SU-DHL-6 (cell line): ENCODE data around the gene ARRDC1.

Source experiments
- H2AFZ ChIP-seq: fragments of 200-600 bp; sonication (generic); 2 replicates; pipeline ENCODE4 v1.6.1; 2014; ENCODE audit warnings: low read depth, mild to moderate bottlenecking, moderate library complexity, mixed read lengths, antibody characterized with exemption, low read length; ENCODE audit not compliant: severe bottlenecking
- H3F3A ChIP-seq: fragments of 200-600 bp; shearing (Covaris generic); 2 replicates; pipeline ENCODE4 v1.6.0; 2016; ENCODE audit warnings: antibody characterized with exemption, mild to moderate bottlenecking; ENCODE audit not compliant: insufficient read depth
- H3K27ac ChIP-seq: fragments of 200-600 bp; sonication (generic); 2 replicates; pipeline ENCODE4 v1.5.1; 2016; ENCODE audit warnings: low read depth, mild to moderate bottlenecking, low read length, moderate library complexity, mixed read lengths
- H3K27me3 ChIP-seq: fragments of 200-600 bp; sonication (generic), shearing (Covaris generic); 2 replicates; pipeline ENCODE4 v1.6.0; 2014; ENCODE audit warnings: mild to moderate bottlenecking, low read length
- H3K36me3 ChIP-seq: fragments of 200-600 bp; sonication (generic); 2 replicates; pipeline ENCODE4 v1.6.1; 2014; ENCODE audit warnings: mild to moderate bottlenecking, low read length, mixed read lengths
- H3K4me2 ChIP-seq: fragments of 300-600, 200-600 bp; shearing (Covaris generic), sonication (generic); 2 replicates; pipeline ENCODE4 v1.6.0; 2014; ENCODE audit warnings: low read length, low read depth, mild to moderate bottlenecking; ENCODE audit not compliant: poor library complexity, severe bottlenecking
- H3K4me3 ChIP-seq: fragments of 200-600 bp; sonication (generic); 2 replicates; pipeline ENCODE4 v1.5.1; 2014; ENCODE audit warnings: antibody characterized with exemption, low read length, mild to moderate bottlenecking, mixed read lengths; ENCODE audit not compliant: insufficient read depth, poor library complexity, severe bottlenecking
- H3K79me2 ChIP-seq: fragments of 200-600 bp; sonication (generic); 2 replicates; pipeline ENCODE4 v1.6.1; 2014; ENCODE audit warnings: mild to moderate bottlenecking, low read length, moderate library complexity; ENCODE audit not compliant: insufficient read depth
- H3K9ac ChIP-seq: fragments of 200-600 bp; sonication (generic); 2 replicates; pipeline ENCODE4 v1.7.0; 2014; ENCODE audit warnings: mild to moderate bottlenecking, low read length
- H3K9me2 ChIP-seq: fragments of 200-600 bp; sonication (generic); replicated peaks from 2 replicates; pipeline ENCODE4 v1.6.1; 2014; ENCODE audit warnings: low read length; ENCODE audit not compliant: insufficient read depth
- H3K9me3 ChIP-seq: fragments of 200-600 bp; sonication (generic); 2 replicates; pipeline ENCODE4 v1.6.1; 2014; ENCODE audit warnings: low read length, mixed read lengths; ENCODE audit not compliant: insufficient read depth
- H4K20me1 ChIP-seq: fragments of 200-600 bp; sonication (generic); 2 replicates; pipeline ENCODE4 v1.6.1; 2014; ENCODE audit warnings: low read depth, mild to moderate bottlenecking, antibody characterized with exemption, low read length, moderate library complexity, mixed read lengths
- EZH2phosphoT487 ChIP-seq: fragments of 200-600 bp; sonication (generic), shearing (Covaris generic); conservative IDR thresholded peaks from 2 replicates; pipeline ENCODE4 v1.6.1; 2018; ENCODE audit warnings: mild to moderate bottlenecking, antibody characterized with exemption, low read length, moderate library complexity, mixed read lengths
- TF ChIP-seq, protein P1 (sequence below): fragments of 200-600 bp; sonication (generic); IDR thresholded peaks from one replicate; pipeline ENCODE4 v1.5.1; 2017; ENCODE audit warnings: antibody characterized with exemption, mild to moderate bottlenecking, low read length, moderate library complexity; ENCODE audit not compliant: insufficient read depth, poor library complexity, severe bottlenecking

ARRDC1 gene

DNA sequence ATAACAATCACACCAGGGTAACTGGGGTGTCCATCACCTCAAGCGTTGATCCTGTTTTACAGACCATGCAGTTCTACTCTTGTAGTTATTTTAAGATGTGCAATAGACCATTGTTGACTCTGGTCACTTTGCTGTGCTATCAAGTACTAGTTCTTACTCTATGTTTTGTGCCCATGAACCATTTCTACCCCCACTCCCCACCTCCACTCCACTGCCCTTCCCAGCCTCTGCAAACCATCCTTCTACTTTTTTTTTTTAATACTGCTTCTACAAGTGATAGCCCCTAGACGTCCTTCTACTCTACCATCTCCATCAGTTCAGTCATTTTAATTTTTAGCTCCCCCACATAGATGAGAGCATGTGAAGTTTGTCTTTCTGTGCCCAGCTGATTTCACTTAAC is 52.1 kb downstream of the ARRDC1 start:
- H3K36me3 ChIP-seq = no peaks in the 10 kb centered on the region
- no peak overlapping the region for H3K4me3 ChIP-seq
- no peaks in the 10 kb centered on the region for H3K9me3 ChIP-seq
- H3K4me2 ChIP-seq = no peak overlapping the region
- peaks cover 65% of the 10 kb centered on the region for H3K79me2 ChIP-seq
- peaks cover 7% of the 10 kb centered on the region; the same call in 1 of the 2 replicates for H4K20me1 ChIP-seq
- H3F3A ChIP-seq = no peaks in the 10 kb centered on the region
- H3K9ac ChIP-seq = no peak overlapping the region
- H3K27ac ChIP-seq = no peak overlapping the region
- no peaks in the 10 kb centered on the region for H3K9me2 ChIP-seq
- TF ChIP-seq, protein P1, sequence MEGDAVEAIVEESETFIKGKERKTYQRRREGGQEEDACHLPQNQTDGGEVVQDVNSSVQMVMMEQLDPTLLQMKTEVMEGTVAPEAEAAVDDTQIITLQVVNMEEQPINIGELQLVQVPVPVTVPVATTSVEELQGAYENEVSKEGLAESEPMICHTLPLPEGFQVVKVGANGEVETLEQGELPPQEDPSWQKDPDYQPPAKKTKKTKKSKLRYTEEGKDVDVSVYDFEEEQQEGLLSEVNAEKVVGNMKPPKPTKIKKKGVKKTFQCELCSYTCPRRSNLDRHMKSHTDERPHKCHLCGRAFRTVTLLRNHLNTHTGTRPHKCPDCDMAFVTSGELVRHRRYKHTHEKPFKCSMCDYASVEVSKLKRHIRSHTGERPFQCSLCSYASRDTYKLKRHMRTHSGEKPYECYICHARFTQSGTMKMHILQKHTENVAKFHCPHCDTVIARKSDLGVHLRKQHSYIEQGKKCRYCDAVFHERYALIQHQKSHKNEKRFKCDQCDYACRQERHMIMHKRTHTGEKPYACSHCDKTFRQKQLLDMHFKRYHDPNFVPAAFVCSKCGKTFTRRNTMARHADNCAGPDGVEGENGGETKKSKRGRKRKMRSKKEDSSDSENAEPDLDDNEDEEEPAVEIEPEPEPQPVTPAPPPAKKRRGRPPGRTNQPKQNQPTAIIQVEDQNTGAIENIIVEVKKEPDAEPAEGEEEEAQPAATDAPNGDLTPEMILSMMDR = no peak
- no peak for TF ChIP-seq EZH2phosphoT487
- H3K27me3 ChIP-seq = no peaks in the 10 kb centered on the region
- no peak overlapping the region for H2AFZ ChIP-seq

DNA sequence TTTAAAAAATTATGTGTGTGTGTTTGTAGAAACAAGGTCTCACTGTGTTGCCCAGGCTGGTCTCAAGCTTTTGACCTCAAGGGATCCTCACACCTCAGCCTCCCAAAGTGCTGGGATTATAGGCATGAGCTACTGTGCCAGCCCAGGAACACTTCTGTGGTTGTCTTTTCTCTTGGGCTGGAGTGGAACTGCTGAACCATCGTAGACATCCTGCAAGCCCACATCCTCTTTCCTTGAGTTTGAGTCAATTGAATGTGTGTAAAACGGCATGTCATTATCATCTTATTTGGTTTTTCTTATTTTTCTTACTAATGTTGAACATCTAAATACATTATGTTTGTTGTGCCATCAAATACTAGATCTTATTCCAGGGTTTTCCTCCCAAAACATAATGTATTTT is 53.3 kb downstream of the ARRDC1 start:
- no peak overlapping the region for H3K4me3 ChIP-seq
- H4K20me1 ChIP-seq = peaks cover 13% of the 10 kb centered on the region; the same call in 1 of the 2 replicates
- no peaks in the 10 kb centered on the region for H3K9me3 ChIP-seq
- H3K27me3 ChIP-seq = no peaks in the 10 kb centered on the region
- TF ChIP-seq, protein P1 = no peak
- no peak for TF ChIP-seq EZH2phosphoT487
- H3F3A ChIP-seq = no peaks in the 10 kb centered on the region
- peaks cover 67% of the 10 kb centered on the region for H3K79me2 ChIP-seq
- H3K9ac ChIP-seq = no peak overlapping the region
- H3K4me2 ChIP-seq = no peak overlapping the region
- H2AFZ ChIP-seq = no peak overlapping the region
- H3K36me3 ChIP-seq = no peaks in the 10 kb centered on the region
- no peaks in the 10 kb centered on the region for H3K9me2 ChIP-seq
- no peak overlapping the region for H3K27ac ChIP-seq

DNA sequence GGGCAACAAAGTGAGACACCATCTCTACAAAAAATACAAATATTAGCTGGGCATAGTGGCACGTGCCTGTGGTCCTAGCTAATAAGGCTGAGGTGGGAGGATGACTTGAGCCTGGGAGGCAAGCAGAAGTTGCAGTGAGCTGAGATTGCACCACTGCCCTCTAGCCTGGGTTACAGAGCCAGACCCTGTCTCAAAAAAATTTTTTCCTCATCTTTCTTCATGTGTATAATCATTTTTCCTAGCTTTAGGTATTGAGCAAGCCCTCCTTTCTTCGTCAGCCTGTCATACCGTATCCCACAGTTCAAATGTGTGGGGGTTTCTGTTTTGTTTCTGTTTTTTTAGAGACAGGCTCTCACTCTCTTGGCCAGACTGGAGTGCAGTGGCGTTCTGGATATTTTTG is 54.7 kb downstream of the ARRDC1 start:
- TF ChIP-seq EZH2phosphoT487 = no peak
- TF ChIP-seq, protein P1 = no peak
- no peaks in the 10 kb centered on the region for H3K27me3 ChIP-seq
- H3K9ac ChIP-seq = no peak overlapping the region
- H2AFZ ChIP-seq = no peak overlapping the region
- no peak overlapping the region for H3K4me3 ChIP-seq
- H3K9me3 ChIP-seq = no peaks in the 10 kb centered on the region
- no peaks in the 10 kb centered on the region for H3K9me2 ChIP-seq
- no peak overlapping the region for H3K4me2 ChIP-seq
- H3F3A ChIP-seq = no peaks in the 10 kb centered on the region
- peaks cover 18% of the 10 kb centered on the region; the same call in 1 of the 2 replicates for H4K20me1 ChIP-seq
- H3K36me3 ChIP-seq = no peaks in the 10 kb centered on the region
- H3K79me2 ChIP-seq = peaks cover 66% of the 10 kb centered on the region
- no peak overlapping the region for H3K27ac ChIP-seq
